GM19467 (cell line): ENCODE data around the gene TMEM8B.
"Not testable (repeated sequence)": the region's sequence is repeated elsewhere in the genome, so short reads cannot be mapped to it uniquely, and the experiment has no call there.

ENCODE experiments used
- ATAC-seq: cut with Tn5 transposase; IDR thresholded peaks from one replicate; pipeline ENCODE4 v1.9.1; 2021; ENCODE audit warnings: mild to moderate bottlenecking, moderate library complexity; ENCODE audit not compliant: unreplicated experiment

The TMEM8B gene

GRCh38 chr9:35905051-35905781 lies 76.2 kb downstream of the TMEM8B start:
- ATAC-seq = no peak

- no peak for ATAC-seq
These were observed 77.1 kb downstream of the TMEM8B start, which contains the start of gene HRCT1 for GRCh38 chr9:35905912-35906679. Gene HRCT1, plus strand, starts transcription at chr9:35906202. Its CDS starts 86 bp downstream, at chr9:35906288.

DNA sequence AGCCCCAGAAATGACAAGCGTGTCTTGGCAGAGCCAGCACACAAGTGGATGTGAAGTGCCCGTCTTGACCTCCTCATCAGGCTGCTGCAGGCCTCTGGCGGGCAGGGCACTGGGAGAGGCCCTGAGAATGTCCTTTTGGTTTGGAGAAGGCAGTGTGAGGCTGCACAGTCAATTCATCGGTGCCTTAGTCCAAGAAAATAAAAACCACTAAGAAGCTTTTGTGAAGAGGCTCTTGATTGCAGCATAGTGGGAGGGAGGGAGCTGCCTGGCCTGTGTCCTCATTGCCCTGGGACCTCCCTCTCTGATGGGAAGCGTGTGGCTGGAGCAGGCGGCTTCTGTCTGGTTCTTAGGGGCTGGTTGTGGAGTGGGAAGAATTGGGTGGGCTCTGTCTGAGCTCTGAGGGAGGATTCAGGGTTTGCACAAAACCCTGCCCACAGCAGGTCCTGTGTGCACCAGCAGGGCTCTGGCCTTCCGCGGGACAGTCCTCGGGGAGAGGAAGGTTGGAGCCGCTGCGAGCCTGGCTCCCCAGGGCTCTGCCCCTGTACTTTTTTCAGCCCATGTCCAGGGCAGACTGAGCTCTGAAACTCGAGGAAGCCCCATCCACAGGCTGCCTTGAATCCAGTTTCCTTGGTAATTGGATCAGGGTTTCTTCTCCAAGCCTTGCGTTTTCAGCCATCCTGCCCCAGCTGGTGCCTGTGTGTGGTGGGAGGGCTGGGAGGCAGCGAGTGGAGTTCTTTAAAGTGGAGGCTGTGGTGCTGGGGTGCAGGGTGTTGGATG lies 78.1 kb downstream of the TMEM8B start:
- ATAC-seq = no peak

GRCh38 chr9:35907711-35908503 lies 78.9 kb downstream of the TMEM8B start:
- ATAC-seq = no peak

- no peak for ATAC-seq
These were observed 79.6 kb downstream of the TMEM8B start for GRCh38 chr9:35908504-35909125.

DNA sequence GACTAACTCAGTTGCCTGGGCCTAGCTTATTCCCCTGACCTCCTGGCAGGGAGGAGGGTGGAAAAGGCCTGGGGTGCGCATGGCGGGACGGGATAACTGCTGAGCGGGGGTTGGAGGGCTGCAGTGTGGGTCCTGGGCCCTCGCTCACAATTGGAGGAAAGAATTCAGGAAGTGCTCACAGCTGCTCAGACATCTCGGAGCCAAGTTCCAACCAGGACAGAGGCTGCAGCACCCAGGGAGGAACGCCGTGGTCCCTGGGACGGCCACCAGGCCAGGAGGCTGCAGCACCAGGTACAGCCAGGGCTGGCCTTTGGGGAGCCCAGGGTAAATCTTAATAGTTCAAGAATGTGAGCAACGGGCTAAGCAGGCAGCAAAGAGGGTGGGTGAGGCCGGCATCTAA lies 80.2 kb downstream of the TMEM8B start, which contains the start of gene SPAAR:
SPAAR (plus strand) TSS at position 217 of the 400 bp plus-strand sequence. CDS start 974 bp downstream, outside the sequence.
- ATAC-seq = no peak

GRCh38 chr9:35909687-35910612 lies 80.9 kb downstream of the TMEM8B start:
- ATAC-seq = no peak

- no peak for ATAC-seq
These were observed 81.8 kb downstream of the TMEM8B start for GRCh38 chr9:35910613-35911359.

- ATAC-seq = no peak
These were observed 82.7 kb downstream of the TMEM8B start for GRCh38 chr9:35911690-35912089.

- no peak for ATAC-seq
These were observed 83.9 kb downstream of the TMEM8B start for GRCh38 chr9:35912791-35913400.

GRCh38 chr9:35913429-35913828 lies 84.4 kb downstream of the TMEM8B start:
- not testable (repeated sequence) for ATAC-seq

- no peak for ATAC-seq
These were observed 85.3 kb downstream of the TMEM8B start for GRCh38 chr9:35914301-35914807.
